Daoy (cell line): ENCODE data around the gene RNASEL. TPM values are rescaled to one million over a fixed set of nuclear protein-coding genes. Genes with fewer than 3 reads are reported as not detected.

Source experiments
- DNase-seq: peaks from one replicate; pipeline ENCODE4 v3.0.0-alpha.2; 2015; ENCODE audit warnings: low read depth
- total RNA-seq: library from RNA; depleted of rRNA; stranded (reverse); fragments of >200 nt; shearing (Covaris generic); gene quantifications from 2 replicates; pipeline ENCODE4 v1.2.3, GENCODE V29; 2014

Gene RNASEL
- total RNA-seq, 1 experiment from 2014 or later = 6.5 TPM

GRCh38 chr1:182600745-182601415 is 11.8 kb upstream of the RNASEL start:
- no peak for DNase-seq

GRCh38 chr1:182600036-182600713 is 11.1 kb upstream of the RNASEL start:
- DNase-seq = no peak

DNA sequence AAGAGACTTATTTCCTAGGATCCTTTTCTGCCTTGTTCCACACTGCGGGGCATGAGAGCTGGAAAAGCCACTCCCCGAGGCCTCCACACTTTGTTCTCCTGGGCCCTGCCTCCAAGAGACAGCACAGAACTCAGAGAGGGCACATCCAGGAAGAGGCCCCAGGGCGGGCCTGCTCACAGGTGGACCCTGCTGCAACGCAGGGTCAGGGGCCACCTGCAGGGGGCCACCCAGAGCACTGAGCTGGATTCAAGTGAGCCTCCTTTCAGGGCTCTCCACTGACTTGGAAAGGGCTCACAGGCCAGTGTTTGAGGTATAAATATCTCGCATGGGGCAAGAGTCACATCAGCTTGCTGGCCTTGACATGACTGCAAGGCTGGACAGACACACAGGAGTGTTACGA is 10.3 kb upstream of the RNASEL start:
- DNase-seq = no peak

DNA sequence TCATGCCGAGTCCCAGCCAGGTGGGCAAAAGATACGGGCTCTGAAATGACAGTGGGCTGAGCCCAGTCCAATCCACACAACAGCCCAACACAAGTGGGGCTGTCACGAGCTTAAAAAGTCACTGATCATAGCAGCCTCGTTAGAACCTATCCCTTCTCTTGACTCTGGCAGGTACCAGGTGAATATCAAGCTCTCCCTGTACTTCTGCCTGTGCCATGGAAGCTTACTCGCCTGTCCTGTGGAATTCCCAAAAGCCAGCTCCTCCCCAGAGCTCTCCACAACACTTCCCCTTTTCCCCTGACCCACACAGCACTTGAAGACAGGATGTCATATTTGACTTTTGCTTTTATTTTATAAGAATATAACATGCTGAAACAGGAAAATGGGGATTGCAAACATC is 9.2 kb upstream of the RNASEL start:
- DNase-seq = no peak

GRCh38 chr1:182596934-182597333 is 7.9 kb upstream of the RNASEL start:
- no peak for DNase-seq

DNA sequence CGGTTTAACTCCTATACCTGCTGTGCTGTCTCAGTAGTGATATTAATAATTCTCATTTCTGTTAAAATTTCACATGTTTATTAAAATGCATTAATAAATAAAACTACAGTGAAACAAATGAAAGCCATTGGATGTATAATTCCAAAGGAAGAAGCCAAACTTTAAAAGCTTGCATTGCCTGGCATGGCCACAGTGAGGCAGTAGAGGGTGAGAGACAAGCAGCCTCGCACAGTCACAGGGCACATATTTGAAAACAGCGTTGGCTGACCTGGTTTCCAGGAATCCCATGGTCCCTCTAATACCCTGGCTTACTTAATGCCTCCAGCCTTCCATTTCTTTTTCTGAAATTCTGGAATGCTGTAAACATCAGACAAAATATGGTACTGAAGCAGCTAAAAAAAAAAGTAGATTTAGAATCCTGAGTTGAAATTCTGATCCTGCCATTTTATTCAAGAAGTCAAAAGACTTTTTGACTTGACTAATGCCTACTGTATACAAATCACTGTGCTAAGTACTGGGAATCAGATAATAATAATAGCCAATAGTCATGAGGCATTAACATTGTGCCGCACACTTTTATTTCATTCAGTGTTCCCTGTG is 6.7 kb upstream of the RNASEL start:
- peak; percentile 68 for DNase-seq

- no peak for DNase-seq
Measured at GRCh38 chr1:182589931-182590330, 875 bp upstream of the RNASEL start.

DNA sequence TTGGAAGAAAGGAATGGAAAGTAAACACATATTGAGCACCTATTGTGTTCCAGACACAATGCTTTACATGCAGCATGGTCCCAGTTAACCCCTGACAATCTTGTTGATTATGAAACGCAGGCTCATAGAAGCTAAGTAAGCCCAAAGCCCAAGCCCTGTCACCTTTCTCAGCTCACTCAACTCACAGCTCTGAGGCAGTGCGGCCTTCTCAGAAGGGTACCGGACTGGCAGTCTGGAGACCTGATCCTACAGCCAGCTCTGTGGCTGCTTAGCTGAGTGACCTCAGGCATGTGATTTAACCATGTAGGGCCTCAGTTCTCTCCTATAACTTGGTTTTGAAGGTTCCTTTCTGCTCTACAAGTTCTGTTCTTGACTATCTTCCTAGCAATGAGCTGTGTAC is 464 bp upstream of the RNASEL start:
- no peak for DNase-seq

DNA sequence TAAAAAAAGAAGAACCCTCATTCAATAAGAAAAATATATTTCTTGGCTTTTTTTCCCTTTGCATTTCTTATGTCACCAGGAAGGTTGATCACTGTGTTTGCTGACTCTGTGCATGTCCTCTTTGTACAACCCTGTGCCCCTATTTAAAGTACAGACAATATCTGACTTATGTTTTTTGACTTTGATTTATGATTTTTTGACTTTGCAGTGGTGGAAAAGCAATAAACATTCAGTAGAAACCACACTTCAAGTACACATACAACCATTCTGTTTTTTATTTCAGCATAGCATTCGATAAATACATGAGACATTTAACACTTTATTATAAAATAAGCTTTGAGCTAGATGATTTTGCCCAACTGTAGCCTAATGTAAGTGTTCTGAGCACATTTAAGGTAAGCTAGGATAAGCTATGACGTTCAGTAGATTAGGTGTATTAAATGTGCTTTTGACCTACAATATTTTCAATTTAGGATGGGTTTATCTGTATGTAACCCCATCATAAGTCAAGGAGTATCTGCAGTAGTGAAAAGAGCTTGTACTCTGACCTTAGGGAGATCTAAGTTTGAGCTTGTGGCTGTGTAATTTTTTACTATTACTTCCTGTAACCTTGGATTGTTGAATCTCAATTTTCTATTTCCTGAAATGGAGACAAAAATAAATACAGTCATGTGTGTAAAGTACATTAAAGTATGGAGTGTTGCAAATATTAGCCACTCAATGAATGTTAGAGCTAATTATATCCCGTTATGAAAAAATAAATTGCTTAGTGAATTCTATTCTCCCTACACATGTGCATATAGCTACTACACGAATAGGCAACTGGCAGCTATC is 1.2 kb downstream of the RNASEL start:
- DNase-seq = no peak

- no peak for DNase-seq
Measured at GRCh38 chr1:182587093-182587492, 2.0 kb downstream of the RNASEL start.

- DNase-seq = no peak
Measured at GRCh38 chr1:182586380-182586779, 2.7 kb downstream of the RNASEL start.

DNA sequence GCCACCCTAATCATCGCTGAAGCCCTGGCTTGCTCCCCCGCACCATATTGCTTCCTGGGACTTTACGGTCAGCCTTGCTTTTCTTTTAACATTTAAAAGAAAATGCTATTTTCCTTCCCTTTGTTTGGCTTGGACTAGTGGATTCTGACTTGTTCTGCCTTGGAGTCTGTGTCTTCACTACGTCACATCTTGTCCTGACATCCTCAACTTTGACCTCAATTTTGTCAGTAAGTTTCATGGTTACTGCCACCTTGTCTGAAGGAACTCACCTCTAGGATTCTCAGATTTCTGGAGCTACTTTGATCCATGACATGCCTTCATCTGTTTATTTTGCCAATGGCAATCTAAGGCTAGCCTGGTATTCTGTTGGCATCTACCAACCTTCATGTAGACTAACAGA is 4.3 kb downstream of the RNASEL start:
- DNase-seq = no peak

GRCh38 chr1:182580736-182581135 is 8.3 kb downstream of the RNASEL start:
- no peak for DNase-seq

DNA sequence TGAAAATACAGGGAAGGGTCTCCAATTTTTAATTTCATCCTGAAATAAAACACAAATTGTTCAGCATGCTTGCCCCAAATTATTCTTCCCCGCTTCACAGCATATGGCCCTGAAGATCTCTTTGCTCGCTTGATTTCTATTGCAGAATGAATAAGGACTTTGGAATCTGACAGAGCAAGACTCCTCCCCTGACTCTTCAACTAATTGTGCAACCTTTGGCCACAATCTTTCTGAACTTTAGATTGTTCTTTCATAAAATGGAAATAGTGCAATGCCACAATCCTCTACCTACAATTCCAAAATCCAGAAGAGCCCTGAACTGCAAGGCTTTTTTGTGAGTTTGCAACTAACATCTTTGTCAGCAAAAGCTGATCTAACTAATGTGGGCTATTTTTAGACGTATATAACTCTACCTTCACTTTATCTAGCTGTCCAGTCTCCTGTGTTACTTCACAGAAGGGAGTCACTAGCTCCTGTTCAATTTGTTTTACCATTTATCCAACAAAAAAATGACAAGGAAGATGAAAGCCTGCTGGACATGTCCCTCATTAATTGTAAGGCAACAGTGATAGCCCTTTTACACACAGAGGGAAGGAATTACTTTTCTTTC is 13.4 kb downstream of the RNASEL start:
- DNase-seq = peak; percentile 19

GRCh38 chr1:182574156-182574555 is 14.9 kb downstream of the RNASEL start:
- DNase-seq = no peak

- no peak for DNase-seq
Measured at GRCh38 chr1:182570611-182570970, 18.5 kb downstream of the RNASEL start.

GRCh38 chr1:182569939-182570610 is 19.0 kb downstream of the RNASEL start:
- no peak for DNase-seq

- no peak for DNase-seq
Measured at GRCh38 chr1:182568647-182569284, 20.3 kb downstream of the RNASEL start.

- DNase-seq = no peak
Measured at GRCh38 chr1:182567629-182568028, 21.4 kb downstream of the RNASEL start.

- DNase-seq = no peak
Measured at GRCh38 chr1:182565537-182565936, 23.5 kb downstream of the RNASEL start.
